Epithelial cell of proximal tubule (primary cell): Measurements from ENCODE around the gene TTLL8. TPM values are rescaled to one million over a fixed set of nuclear protein-coding genes. Genes with fewer than 3 reads are reported as not detected.

ENCODE experiments used
- DNase-seq: peaks from one replicate; pipeline ENCODE4 v3.0.0-alpha.2; 2011; ENCODE audit warnings: low read depth
- H3K4me3 ChIP-seq: 2 replicates; pipeline ENCODE4 v1.5.1; 2011; ENCODE audit warnings: low read depth, mild to moderate bottlenecking, low read length
- CTCF ChIP-seq: conservative IDR thresholded peaks from 2 replicates; pipeline ENCODE4 v1.5.1; 2012; ENCODE audit warnings: low read depth, mild to moderate bottlenecking, low read length
- total RNA-seq: library from RNA; depleted of rRNA; stranded (reverse); fragments of >200 nt; gene quantifications from 2 replicates; pipeline ENCODE4 v1.2.3, GENCODE V29; 2015

The TTLL8 gene
- total RNA-seq, 1 donor from 2014 or later = not detected

DNA sequence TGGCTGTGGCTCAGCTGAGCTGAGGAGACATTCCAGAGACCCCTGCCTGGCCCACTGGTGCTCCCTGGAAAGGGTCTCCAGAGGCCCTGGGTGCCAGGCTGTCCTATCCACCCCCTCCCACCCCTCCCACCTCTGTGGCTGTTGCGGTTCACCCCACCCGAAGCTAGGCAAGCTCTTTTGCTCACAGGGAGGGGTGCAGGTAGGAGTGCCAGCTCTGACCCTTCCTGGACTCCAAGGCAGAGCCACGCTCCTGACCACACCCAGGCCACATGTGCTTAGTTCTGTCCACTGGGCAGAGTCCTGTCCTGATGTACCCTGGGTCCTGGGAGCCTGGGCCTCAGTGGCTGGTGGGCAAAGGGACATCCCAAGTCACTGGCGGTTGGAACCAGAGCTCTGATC, 62.0 kb downstream of the TTLL8 start:
- no peak overlapping the region for H3K4me3 ChIP-seq
- no peak for TF ChIP-seq CTCF
- no peak for DNase-seq

GRCh38 chr22:49995361-49996118, 62.6 kb downstream of the TTLL8 start:
- no peak overlapping the region for H3K4me3 ChIP-seq
- DNase-seq = no peak
- no peak for TF ChIP-seq CTCF

- no peak for TF ChIP-seq CTCF
- H3K4me3 ChIP-seq = no peak overlapping the region
- DNase-seq = no peak
These were observed 63.1 kb downstream of the TTLL8 start for GRCh38 chr22:49995041-49995360.

DNA sequence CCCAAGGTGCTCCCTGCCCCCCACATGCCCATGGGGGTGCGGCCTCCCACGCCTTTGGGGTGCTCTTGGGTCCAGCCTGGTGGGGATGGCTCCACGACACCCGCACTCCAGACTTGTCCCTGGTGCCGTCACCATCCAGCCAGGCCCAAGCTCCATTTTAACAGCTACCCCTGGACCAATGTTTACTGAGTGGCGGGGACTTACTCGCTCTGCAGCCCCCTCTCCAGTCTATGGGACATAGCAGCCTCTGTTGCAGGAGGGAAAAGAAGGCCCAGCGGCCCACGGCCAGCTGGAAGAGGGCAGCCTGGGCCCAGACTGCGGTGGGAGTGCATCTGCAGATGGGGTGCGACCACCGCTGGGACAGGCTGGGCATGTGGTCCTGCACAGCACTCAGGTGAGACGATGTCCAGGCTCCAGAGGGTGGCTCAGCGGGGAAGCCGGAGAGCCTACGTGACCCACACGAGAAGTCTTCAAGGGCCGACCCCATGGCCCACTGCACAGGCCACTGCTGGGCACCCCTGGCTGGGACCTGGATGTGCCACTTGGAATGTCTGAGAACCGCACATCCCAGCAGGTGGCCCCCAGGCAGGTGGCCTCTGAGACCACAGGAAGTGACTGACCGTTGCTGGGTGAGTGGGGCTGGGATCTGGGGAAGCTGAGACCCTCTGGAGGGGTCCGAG, 63.6 kb downstream of the TTLL8 start:
- H3K4me3 ChIP-seq = no peak overlapping the region
- TF ChIP-seq CTCF = no peak
- no peak for DNase-seq

DNA sequence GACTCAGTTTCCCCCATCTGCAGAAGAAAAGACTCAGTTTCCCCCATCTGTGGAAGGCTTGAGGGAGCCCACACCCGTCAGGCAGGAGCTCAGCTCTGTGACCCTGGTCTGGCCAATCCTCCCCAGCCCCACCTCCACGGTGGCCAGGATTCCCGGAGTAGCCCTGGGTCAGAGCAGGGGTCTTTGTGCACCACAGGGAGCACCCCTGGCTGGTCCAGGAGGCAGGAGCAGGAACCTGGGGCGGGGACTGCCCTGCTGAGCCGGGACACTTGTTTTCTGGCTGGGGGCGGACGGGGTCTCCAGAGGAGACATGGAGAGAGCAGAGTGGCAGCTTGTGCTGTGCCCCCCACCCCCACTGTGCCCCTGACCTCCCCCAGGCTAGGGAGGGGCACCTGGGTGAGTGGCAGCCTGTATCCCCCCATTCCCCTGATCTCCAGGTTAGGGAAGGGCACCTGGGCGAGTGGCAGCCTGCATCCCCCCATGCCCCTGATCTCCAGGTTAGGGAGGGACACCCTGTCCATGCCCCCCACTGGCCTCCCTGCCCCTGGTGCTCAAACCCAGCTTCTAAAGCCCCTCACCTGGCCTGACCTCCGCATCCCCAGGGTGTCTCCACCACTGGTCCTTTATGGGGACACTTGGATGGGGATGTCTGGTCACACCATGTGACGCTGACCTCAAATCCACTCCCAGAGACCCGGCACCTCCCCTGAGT, 64.3 kb downstream of the TTLL8 start:
- no peak for DNase-seq
- no peak overlapping the region for H3K4me3 ChIP-seq
- TF ChIP-seq CTCF = no peak

GRCh38 chr22:49992921-49993648, 65.0 kb downstream of the TTLL8 start:
- peak; percentile 63 for TF ChIP-seq CTCF
- no peak for DNase-seq
- no peak overlapping the region for H3K4me3 ChIP-seq
